Hepatic stellate cell (primary cell): ENCODE data around the gene PDIA5.
"Not testable (repeated sequence)": the region's sequence is repeated elsewhere in the genome, so short reads cannot be mapped to it uniquely, and the experiment has no call there.

Experiments
- DNase-seq: peaks from one replicate; pipeline ENCODE4 v3.0.0; 2011; ENCODE audit warnings: low spot score

Gene PDIA5

DNA sequence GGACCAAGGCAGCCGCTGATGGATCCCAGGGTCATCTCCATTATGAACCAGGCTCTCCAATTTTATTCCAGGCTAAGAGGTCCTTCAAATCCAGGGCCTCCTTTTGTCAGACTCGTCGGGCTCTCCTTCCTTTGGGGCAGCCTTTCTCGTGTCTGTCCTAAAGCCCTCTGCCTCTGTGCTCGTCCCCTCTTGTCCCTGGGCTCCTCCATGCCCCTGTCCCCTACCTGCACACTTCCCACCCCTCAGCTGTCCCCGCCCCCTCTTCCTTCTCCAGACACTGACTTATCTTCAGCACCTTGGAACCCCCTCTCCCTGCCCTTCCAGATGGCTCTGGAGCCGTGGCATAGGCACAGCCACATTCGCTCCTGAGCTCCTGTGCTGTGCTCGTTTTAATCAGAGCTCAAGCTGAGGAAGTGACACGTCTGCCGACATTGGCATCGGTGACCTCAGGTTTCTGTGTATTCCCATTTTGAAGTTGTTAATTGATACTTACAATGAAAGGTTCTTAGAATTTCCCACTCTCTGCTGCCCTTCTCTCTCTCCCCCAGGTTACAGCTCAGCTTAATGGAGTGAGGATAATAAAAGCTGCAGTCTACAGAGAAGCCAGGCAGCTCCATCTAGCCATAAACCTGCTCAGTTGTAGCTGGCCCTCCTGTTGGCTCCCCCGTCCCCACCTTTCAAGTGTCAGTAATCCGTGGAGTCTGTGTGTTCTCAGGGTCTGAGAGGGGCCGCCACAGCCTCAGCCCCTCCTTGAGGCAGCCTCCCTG, 83.8 kb downstream of the PDIA5 start:
- DNase-seq: no peak

DNA sequence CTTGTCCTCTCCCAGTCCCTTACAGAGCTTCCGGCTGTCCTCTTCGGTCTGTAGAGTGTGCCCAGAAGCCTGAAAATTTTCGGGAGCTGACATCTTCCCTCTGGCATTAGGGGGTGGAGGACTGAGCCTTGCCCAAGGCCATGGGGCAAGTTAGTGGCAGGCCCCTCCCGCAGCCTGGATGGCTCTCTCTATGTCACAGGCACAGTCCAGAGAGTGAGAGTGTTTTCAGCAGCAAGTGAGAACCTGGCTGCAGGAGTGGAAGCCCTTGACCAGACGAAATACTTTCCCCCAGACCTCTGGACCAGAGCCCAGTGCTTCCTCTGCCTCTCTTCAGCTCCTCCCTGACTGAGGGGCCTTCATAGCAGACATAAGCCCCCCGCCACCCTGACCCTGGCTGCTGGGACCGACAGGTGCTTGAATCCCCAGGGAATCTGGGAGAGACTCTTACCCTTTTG, 84.5 kb downstream of the PDIA5 start:
- no peak for DNase-seq

DNA sequence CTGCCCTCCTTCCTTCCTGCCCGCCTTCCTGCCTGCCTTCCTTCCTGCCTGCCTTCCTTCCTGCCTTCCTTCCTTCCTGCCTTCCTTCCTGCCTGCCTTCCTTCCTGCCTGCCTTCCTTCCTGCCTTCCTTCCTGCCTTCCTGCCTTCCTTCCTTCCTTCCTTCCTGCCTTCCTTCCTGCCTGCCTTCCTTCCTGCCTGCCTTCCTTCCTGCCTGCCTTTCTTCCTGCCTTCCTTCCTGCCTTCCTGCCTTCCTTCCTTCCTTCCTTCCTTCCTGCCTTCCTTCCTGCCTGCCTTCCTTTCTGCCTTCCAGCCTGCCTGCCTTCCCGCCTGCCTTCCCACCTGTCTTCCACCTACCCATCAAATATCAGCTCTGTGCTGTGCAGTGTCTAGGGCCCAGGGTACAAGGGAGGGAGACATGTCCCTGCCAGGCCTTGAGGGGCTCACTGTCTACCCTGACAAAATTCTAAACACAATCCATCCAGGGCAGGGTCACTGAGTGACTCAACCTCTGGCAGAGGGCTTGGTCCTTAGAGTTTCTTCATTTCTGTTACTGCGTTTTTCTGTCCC, 85.1 kb downstream of the PDIA5 start:
- not testable (repeated sequence) for DNase-seq

DNA sequence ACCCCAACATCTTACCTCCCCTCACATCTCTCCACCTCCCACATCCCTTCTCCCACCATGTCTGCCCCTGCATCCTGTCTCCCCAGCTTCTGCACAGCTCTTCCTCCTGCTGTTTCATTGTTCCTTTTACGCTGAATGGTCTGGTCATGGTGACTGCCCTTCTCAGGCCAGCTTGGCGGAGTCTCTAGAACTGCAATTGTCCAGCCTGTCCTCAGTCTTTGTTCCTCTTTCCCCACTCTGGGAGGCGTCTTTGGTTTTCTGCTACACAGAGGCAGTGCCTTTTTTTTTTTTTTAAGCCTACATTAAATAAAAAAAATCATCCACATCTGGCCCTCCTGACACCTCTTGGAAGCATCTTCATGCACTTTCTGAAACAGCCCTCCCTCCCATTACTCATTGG, 85.9 kb downstream of the PDIA5 start:
- no peak for DNase-seq

DNA sequence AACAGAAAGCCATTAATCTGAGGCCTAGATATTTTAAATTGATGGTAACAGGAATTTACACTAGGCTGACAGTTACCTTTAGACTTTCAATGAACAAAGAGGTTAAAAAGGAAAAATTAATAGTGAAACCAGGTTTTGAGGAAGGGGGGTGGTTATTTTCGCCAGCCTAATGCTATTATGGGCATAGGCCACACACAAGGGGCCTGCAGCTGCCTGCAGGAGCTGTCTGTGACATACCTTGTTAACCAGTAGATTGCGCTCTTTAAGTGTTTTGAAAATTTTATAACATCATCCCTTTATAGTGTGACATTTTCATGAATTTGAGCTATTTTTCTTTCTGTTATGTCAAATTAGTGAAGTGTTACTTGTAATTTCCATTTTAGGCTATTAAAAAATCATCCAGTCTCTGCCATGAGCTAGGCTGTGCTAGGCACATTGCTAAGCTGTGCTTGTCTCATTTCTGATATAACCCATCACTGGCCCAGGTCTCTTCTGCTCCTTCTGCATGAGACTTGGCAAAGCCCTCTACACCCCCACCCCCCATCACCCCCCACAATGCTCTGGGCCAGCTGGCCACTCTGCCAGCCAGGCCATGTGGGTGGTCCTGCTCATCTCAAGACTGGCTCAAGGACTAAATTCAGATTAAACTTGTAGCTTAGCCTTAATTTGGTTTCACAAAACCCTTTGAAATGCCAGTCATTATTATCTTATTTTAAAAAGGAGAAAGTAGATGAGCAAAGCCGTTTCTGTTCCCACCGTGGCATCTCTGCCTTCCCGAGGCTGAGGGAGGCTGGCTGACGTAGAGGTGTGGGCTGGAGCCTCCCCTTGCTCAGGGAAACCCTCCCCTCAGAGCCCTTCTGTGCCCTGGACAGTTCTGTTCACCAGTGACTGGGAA, 86.5 kb downstream of the PDIA5 start:
- no peak for DNase-seq

DNA sequence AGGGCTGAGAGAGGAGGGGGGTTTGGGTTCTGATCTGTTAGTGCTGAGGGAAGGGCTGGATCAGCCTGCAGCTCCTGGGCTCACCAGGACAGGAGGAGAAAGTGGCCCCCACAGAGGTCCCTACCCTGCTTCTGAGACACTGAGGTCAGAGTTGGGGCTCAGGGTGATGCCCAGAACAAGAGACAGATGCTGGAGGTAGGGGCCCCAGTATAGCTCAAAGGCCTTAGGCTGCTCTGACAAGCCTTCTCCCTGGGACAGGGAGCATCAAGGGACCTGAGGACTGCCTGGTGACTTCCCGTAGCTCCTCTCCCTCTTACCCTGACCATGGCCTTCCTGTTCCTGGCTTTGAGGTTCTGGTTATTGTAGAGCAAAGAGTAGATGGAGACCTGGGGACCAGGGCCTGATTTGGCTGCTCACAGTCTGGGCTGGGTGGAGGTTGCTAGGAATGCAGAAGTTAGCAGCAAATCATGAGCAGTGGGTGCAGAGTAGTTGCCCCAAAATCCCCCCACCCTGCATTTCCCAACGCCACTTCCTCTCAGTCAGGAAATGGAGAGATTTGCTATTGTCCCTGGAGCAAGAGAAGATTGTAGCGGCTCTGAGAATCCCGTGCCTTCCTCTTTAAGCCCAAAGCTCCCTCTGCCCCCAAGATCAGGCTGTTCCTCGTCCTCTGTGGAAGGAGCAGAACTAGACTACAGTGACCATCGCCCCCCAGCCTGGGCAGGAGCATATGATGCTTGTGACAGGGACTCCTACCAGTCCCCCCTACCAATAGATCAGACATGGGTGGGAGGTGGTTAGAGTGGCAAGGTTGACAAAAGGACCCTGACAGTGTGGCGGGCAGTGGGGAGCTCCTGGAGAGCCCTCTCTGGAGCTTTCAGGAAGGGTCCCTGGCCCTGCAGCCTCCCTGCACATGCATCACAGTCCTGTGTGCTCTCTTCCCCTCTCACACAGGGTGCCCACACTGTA, 87.5 kb downstream of the PDIA5 start:
- DNase-seq: no peak

DNA sequence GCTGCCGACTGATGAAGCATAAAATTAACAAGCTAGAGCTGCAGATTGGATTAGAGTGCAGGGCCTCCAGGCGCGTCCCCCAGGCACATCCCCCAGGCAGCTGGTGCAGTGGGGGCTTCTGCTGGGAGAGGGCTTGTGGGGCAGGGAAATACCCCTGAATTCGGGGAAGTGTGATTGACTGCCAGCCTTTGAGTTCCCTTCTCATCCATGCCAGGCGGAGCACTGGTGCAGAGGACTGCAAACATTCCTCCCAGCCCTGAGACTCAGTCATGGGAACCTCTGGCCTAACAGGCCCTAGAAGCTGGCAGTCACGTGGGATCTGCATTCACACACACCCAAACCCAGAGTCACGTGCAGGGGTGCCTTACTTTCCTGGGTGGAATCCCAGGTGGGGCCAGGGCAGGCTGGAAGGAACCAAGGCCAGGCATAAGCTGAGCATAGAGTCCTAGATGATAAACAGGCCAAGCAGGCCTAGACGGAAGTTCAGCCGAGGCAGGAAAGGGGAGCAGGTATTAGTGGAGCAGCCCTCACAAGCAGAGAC, 88.7 kb downstream of the PDIA5 start:
- DNase-seq: no peak

DNA sequence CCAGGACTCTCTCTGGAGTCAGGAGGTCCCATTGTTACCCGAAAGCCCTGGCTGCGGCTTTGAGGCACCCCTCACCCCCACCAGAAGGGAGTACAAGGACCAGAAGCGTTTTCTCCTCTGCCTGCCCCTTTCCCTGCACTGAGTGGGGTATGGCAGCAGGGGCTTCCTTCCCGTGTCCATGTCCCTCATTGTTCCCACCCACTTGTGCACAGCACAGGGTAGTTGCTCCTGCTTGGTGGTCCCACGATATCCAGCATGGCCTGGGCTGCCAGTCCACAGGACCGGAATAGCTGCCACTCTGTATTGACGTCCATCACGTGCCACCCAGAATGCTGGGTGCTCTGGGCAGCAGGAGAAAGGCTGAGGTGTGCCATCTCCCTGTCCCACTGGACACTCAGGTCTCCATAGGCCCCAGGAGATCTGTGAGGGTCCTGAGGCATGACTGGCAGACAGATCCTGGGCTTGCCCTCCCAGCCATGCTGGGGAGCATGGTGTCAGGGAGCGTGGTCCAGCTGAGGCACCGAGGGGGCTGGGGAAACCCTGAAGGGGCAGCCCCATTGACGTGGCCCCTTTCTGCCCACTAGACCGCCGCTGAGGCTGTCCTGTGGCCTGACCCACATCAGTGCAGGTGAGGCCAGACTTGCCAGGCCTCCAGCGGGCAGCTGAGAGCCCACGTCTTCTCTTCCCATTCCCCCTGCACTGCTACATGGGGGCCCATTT, 89.6 kb downstream of the PDIA5 start:
- DNase-seq: no peak

DNA sequence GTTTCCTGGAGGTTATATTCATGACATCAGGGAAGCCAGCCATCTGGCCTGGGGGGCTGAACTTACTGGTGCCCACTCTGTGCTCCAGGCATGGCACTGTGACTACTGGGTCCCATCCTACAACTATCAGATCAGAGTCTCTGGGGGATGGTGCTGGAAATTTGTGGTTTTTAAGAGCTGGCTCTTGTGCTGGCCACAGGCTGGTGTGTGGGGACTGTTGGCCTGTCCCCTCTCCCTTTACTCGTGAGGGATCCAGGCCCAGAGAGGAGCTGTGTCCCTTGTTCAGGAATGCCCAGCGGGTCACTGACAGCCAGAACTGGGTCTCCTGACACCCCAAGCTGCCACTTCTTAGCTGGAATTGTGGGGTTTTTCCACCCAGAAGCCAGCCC, 90.4 kb downstream of the PDIA5 start:
- no peak for DNase-seq

DNA sequence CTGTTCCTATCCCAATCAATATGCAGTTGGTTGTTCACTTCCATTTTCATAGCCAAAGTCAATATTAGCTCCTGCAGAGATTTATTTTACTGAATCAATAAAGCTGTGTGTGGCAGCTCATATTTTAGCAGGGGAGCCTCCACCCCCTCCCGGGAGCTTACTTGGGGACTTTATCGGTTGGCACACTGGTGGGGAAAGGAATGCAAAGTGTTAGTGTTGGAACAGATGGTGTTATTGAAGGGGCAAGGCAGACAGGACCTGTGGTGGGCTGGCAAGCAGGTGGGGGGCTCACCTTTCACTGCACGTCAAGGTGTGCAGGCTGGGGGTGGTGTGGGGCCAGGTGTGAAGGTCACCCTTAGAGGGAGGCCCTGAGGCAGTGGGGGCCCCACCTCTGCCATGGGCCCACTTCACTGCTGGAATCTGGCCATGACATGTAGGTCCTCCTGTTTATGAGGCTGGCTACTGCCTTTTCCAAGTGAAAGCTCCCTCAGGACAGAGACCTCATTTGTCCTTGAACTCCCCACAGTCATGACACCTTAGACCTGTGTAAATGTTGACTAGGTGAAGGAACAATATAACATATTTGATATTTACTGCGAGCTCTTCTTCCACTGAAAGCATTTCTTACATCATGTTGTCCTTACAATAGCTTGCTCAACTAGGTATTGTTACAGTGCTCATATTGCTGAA, 90.9 kb downstream of the PDIA5 start:
- DNase-seq: no peak

DNA sequence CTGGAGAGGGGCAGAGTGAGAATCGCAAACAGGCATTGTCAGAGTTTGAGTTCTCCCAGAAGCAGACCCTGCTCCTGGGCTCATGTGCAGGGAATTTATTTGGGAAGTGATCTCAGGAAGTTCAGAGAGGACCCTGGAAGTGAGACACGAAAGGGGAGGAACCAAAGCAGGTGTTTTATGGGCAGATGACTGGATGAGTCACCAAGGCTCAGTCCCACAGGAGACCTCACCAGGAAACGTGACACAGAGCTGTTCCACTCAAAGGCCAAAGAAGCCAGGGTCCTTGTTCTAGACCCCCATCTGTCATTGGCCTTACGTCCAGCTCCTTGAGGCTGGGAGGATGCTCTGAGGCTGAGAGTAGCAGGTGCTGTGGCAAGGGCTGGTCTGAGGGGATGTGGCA, 91.5 kb downstream of the PDIA5 start:
- no peak for DNase-seq

DNA sequence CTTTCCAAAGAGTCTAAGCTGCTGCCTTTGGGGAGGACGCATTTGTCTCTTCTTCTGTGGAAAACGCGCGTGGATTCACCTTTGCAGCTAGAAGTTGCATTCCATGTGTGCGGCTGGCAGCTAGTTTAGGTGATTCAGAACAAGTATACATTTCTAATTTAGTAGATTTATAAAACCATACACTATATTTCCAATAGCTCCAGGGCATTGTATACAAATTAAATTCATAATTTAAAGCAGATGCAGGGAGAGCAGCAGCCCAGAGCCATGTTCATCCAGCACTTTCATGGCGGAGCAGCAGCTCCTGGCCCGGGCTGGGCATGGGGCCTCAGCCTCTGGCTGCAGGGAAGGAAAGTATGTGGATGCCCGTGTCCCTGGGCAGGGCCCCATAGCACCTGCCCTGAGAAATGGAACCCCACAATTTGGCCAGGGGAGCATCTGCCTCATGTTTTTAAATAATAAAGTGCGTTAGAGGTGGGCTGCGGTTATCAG, 92.1 kb downstream of the PDIA5 start:
- no peak for DNase-seq

DNA sequence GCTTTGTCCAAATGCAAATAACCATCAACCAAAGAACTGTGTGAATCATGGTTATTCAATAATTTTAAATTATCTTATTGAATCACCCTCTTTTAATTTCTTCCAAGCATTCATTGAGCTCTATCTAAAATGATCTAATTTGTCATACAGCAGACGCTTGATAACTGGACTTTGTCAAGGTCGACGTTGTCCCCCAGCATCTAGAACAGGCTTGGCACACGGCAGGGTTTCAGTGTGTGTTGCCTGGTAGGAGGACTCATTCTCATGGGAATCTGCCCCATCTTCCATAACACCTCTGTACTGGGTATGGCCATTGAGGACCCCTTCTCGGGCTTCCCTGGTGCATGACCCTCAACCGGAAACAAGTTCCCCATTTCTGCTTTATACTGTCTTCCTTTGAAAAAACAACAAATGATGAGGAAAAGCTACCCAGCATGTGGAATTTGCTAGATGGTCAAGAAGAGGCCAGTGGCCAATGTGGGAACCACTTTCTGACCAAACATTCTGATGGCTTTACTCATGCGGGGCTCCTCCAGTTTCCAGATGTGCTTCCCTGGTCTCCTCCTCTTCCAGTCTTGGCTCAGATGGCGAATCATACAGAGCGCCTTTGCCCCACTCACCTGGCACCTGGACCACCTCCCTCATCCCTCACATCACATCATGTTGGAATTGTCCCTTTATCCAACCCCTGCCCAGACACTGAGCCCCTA, 93.3 kb downstream of the PDIA5 start:
- peak; percentile 43 for DNase-seq

DNA sequence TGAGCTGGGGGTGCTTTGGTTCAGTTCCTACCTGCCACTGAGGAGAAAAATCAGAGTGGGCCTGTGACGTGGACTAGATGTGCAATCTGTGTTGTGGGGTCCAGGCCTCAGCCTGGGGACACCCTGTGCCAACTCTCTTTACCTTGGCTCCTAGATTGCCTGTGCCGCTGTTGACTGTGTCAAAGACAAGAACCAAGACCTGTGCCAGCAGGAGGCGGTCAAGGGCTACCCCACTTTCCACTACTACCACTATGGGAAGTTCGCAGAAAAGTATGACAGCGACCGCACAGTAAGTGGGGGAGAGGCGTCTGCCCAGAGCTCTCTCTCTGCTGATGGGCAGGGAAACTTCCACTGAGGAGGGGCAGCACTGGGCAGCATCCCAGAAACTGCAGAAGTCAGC, 94.3 kb downstream of the PDIA5 start:
- no peak for DNase-seq

DNA sequence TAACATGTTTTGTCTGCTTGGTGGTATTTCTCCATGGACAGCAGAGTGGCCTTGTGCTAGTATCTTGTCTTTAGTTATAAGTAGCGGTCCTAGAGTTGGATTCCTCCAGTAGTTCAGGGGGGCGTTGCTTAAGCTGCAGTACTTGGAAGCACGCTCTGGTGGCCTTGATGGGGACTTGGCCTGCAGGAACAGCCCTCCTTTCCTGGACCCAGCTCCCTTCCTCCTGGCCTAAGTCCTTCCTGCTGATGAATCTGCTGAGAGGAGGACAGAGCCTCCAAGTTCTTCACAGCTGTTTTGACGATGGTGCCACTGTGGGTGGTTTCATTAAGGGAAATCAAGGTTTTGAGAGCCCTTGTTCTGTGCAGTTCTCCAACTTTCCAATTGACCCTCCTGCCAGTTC, 96.3 kb downstream of the PDIA5 start:
- DNase-seq: no peak

DNA sequence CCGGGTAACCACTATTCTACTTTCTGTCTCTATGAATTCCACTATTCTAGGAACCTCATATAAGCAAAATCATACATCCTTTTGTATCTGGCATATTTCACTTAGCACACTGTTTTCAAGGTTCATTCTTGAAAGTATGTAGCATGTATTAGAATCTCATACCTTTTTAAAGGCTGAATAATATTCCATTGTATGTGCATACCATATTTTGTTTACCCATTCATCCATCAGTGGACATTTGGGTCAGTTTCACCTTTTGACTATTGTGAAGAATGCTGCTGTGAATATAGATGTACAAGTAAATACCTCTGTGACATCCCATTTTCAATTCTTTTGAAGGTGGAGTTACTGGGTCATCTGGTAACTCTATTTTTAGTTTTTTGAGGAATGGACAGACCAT, 98.3 kb downstream of the PDIA5 start:
- no peak for DNase-seq

DNA sequence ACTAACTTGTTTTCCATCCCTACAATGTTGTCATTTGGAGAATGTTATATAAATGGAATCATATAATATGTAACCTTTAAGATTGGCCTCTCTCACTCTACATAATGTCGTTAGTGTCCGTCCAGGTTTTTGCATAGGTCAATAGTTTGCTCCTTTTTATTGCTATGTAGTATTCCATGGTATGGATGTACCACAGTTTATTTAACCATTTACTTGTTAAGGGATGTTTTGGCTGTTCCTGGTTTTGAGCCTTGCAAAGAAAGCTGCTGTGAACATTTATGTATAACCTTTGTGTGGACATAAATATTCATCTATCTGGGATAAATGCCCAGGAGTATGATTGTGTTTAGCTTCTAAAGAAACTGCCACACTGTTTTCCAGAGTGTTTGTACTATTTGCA, 100.9 kb downstream of the PDIA5 start:
- DNase-seq: no peak

DNA sequence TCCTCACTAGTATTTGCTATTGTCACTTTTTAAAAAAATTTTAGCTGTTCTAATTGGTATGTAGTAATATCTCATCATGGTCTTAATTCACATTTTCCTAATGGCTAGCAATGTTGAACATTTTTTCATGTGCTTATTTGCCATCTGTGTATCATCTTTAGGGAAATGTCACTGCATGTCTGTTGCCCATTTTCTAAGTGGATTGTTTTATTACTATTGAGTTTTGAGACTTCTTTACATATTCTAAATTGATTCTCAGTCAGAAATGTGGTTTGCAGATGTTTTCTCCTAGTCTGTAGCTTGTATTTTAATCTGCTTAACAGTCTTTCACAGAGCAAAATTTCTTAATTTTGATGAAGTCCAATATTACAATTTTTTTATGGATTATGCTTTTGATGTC, 101.3 kb downstream of the PDIA5 start:
- DNase-seq: no peak

DNA sequence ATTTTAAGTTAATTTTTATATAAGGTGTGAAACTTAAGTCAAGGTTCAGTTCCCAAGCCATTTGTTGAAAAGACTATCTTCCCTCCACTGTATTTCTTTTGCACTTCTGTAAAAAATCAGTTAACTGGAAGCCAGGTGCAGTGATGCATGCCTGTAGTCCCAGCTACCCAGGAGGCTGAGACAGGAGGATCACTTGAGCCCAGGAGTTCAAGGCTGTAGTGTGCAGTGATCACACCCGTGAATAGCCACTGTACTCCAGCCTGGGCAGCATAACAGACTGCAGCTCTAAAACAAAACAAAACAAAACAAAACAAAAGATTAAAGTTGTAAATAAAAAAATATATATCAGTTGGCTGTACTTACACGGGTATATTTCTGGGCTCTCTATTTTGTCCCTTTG, 101.8 kb downstream of the PDIA5 start:
- DNase-seq: no peak
